T-cell (primary cell): ENCODE measurements around the gene ANO8. TPM values are rescaled to one million over a fixed set of nuclear protein-coding genes. Genes with fewer than 3 reads are reported as not detected.

Source experiments
- ATAC-seq, 4 experiments: fragments of 200-7000 bp in 3 of 4; fragments of 150-1000 bp in 1 of 4; cut with Tn5 transposase; replicated peaks in 1 of 4; 1 replicate in 3 of 4; 2 replicates in 1 of 4; pipeline ENCODE4 v1.10.0; 2021; ENCODE audit warnings: moderate library complexity in 3 of 4, mild to moderate bottlenecking in 2 of 4, moderate number of reproducible peaks in 1 of 4
- CTCF ChIA-PET, 2 donors: fragments of 300-600 bp; sonication (Branson Sonifier 250); formaldehyde crosslinking; loops; one replicate each; lab custom pipeline; 2022; ENCODE audit warnings: antibody characterized with exemption in 2 of 2; lab: Charles Lee
- POLR2A ChIA-PET, 2 donors: fragments of 300-600 bp; sonication (Branson Sonifier 250); formaldehyde crosslinking; loops; one replicate each; lab custom pipeline; 2022; ENCODE audit warnings: antibody characterized with exemption in 2 of 2; lab: Charles Lee
- DNase-seq, 35 experiments: peaks; one replicate each; pipeline versions ENCODE4 v3.0.0 to v3.0.0-alpha.2; 2013 to 2023
- H3K27ac ChIP-seq: one replicate; pipeline ENCODE4 v1.5.1; 2013; ENCODE audit warnings: low read length
- H3K27me3 ChIP-seq, 2 experiments: replicated peaks in 1 of 2; 1 replicate in 1 of 2; 2 replicates in 1 of 2; pipeline versions ENCODE4 v1.6.1 to v1.7.0; 2013; ENCODE audit warnings: low read length in 1 of 2, mixed read lengths in 1 of 2; ENCODE audit not compliant: control insufficient read depth in 2 of 2, insufficient read depth in 2 of 2; ENCODE audit errors: extremely low read depth in 1 of 2
- H3K36me3 ChIP-seq, 2 donors: 1 replicate in 1 of 2; 2 replicates in 1 of 2; pipeline versions ENCODE4 v1.6.1 to v1.7.0; 2013; ENCODE audit warnings: low read length in 1 of 2; ENCODE audit not compliant: control insufficient read depth in 2 of 2, insufficient read depth in 1 of 2; ENCODE audit errors: extremely low read depth in 1 of 2
- H3K4me1 ChIP-seq, 2 experiments: 1 replicate in 1 of 2; 2 replicates in 1 of 2; pipeline versions ENCODE4 v1.6.1 to v1.7.0; 2013; ENCODE audit warnings: low read length in 2 of 2, mixed read lengths in 1 of 2; ENCODE audit not compliant: insufficient read depth in 2 of 2, control insufficient read depth in 1 of 2; ENCODE audit errors: extremely low read depth in 1 of 2
- H3K4me3 ChIP-seq, 2 donors: 1 replicate in 1 of 2; 2 replicates in 1 of 2; pipeline versions ENCODE4 v1.5.1 to v1.7.0; 2013; ENCODE audit warnings: mild to moderate bottlenecking in 2 of 2, low read length in 1 of 2, moderate library complexity in 1 of 2; ENCODE audit not compliant: control insufficient read depth in 1 of 2; ENCODE audit errors: extremely low read depth in 1 of 2
- H3K9me3 ChIP-seq: 2 replicates; pipeline ENCODE4 v1.7.0; 2013
- H3K27ac Mint-ChIP-seq, 2 donors: one replicate each; pipeline ENCODE4 v1.8.0; 2020 to 2021; ENCODE audit warnings: mild to moderate bottlenecking in 2 of 2, mixed read lengths in 2 of 2
- H3K27me3 Mint-ChIP-seq, 2 donors: one replicate each; pipeline ENCODE4 v1.8.0; 2021 to 2022; ENCODE audit warnings: mixed read lengths in 2 of 2
- H3K36me3 Mint-ChIP-seq: one replicate; pipeline ENCODE4 v1.8.0; 2021; ENCODE audit warnings: mixed read lengths
- H3K4me1 Mint-ChIP-seq, 3 donors: one replicate each; pipeline ENCODE4 v1.8.0; 2020 to 2022; ENCODE audit warnings: mixed read lengths in 3 of 3, mild to moderate bottlenecking in 1 of 3
- H3K4me3 Mint-ChIP-seq, 3 donors: one replicate each; pipeline ENCODE4 v1.8.0; 2020 to 2022; ENCODE audit warnings: mild to moderate bottlenecking in 3 of 3, mixed read lengths in 3 of 3, moderate library complexity in 3 of 3
- H3K9me3 Mint-ChIP-seq, 3 donors: one replicate each; pipeline ENCODE4 v1.8.0; 2020 to 2022; ENCODE audit warnings: mixed read lengths in 3 of 3
- WGBS: methylation state at CpG from one replicate; pipeline ENCODE4 v1.1.5; 2013; ENCODE audit warnings: missing lambda C conversion rate; ENCODE audit not compliant: insufficient coverage; 5-methylcytosine and 5-hydroxymethylcytosine counted together
- total RNA-seq, 35 experiments: library from RNA in 6 of 35; stranded (reverse) in 6 of 35; fragments of 120-200 nt in 1 of 35; gene quantifications; one replicate each; pipeline versions ENCODE4 v1.2.1 to v1.2.4 and lab custom pipeline; 2013 to 2026

Gene ANO8
- total RNA-seq, 5 donors from 2014 or later (not counting 1 experiment from before 2014, with no cell fraction given), result 18.3 to 27.4 (median 24.9) TPM

GRCh38 chr19:17358395-17358794 is 23.7 kb upstream of the ANO8 start:
- no peak overlapping the region for H3K4me3 Mint-ChIP-seq
- ChIA-PET POLR2A (interaction anchor here (0.6 to 0.9 kb wide), 2 partner anchors 13 to 106 kb away, joined by 3 to 9 read pairs; no protein-coding TSS in a partner anchor), CTCF (no interaction called here)
- Histone ChIP-seq H3K36me3 (no peaks in the 10 kb centered on the region), H3K27ac (no peak overlapping the region), H3K27me3 (peaks cover 0 to 4% of the 10 kb centered on the region in 2 experiments), H3K9me3 (no peaks in the 10 kb centered on the region), H3K4me3 (no peak overlapping the region), H3K4me1 (no peaks in the 10 kb centered on the region)
- no peaks in the 10 kb centered on the region for H3K36me3 Mint-ChIP-seq
- no peaks in the 10 kb centered on the region for H3K4me1 Mint-ChIP-seq
- H3K27me3 Mint-ChIP-seq, result peaks cover under 1 to 4% of the 10 kb centered on the region in 2 donors
- no peak for DNase-seq
- WGBS, result 76% methylated on average over 7 of the region's 7 CpGs
- H3K27ac Mint-ChIP-seq, result no peak overlapping the region
- H3K9me3 Mint-ChIP-seq, result no peaks in the 10 kb centered on the region
- no peak for ATAC-seq

- Mint-ChIP-seq H3K27ac (no peak overlapping the region), H3K27me3 (peaks cover 5 to 6% of the 10 kb centered on the region in 2 donors), H3K4me3 (no peak overlapping the region), H3K9me3 (no peaks in the 10 kb centered on the region), H3K36me3 (no peaks in the 10 kb centered on the region), H3K4me1 (no peaks in the 10 kb centered on the region)
- Histone ChIP-seq H3K27me3 (peaks cover 0 to 11% of the 10 kb centered on the region in 2 experiments), H3K36me3 (no peaks in the 10 kb centered on the region), H3K9me3 (no peaks in the 10 kb centered on the region), H3K27ac (no peak overlapping the region), H3K4me3 (no peak overlapping the region), H3K4me1 (no peaks in the 10 kb centered on the region)
- POLR2A ChIA-PET, result no interaction called here
- 85% methylated on average over 6 of the region's 11 CpGs for WGBS
- no peak for ATAC-seq
- CTCF ChIA-PET, result interaction anchor here in 1 of 2 donors (0.6 kb wide), 1 partner anchor 598 kb away, joined by 3 read pairs; no protein-coding TSS in a partner anchor
- DNase-seq, result no peak
These were observed 23.1 kb upstream of the ANO8 start for GRCh38 chr19:17357724-17358123.

GRCh38 chr19:17357078-17357666 is 22.5 kb upstream of the ANO8 start:
- CTCF ChIA-PET, result interaction anchor here in 1 of 2 donors (0.6 kb wide), 1 partner anchor 599 kb away, joined by 3 read pairs; no protein-coding TSS in a partner anchor
- ATAC-seq (no peak), DNase-seq (no peak)
- 70% methylated on average over 2 of the region's 7 CpGs for WGBS
- H3K27ac Mint-ChIP-seq, result no peak overlapping the region
- POLR2A ChIA-PET, result no interaction called here
- Histone ChIP-seq H3K9me3 (no peaks in the 10 kb centered on the region), H3K27ac (no peak overlapping the region), H3K4me1 (no peaks in the 10 kb centered on the region), H3K4me3 (no peak overlapping the region), H3K27me3 (peaks cover 0 to 16% of the 10 kb centered on the region in 2 experiments), H3K36me3 (no peaks in the 10 kb centered on the region)
- peaks cover 6% of the 10 kb centered on the region in 2 donors for H3K27me3 Mint-ChIP-seq
- H3K36me3 Mint-ChIP-seq, result no peaks in the 10 kb centered on the region
- H3K4me1 Mint-ChIP-seq, result no peaks in the 10 kb centered on the region
- no peak overlapping the region for H3K4me3 Mint-ChIP-seq
- H3K9me3 Mint-ChIP-seq, result no peaks in the 10 kb centered on the region

- Mint-ChIP-seq H3K27ac (no peak overlapping the region), H3K4me3 (no peak overlapping the region), H3K4me1 (peaks cover 4 to 6% (median 5%) of the 10 kb centered on the region in 3 donors), H3K36me3 (no peaks in the 10 kb centered on the region), H3K9me3 (no peaks in the 10 kb centered on the region), H3K27me3 (peaks cover 19 to 21% of the 10 kb centered on the region in 2 donors)
- Histone ChIP-seq H3K36me3 (no peaks in the 10 kb centered on the region), H3K27ac (no peak overlapping the region), H3K4me1 (peaks cover 0 to 6% of the 10 kb centered on the region in 2 experiments), H3K4me3 (no peak overlapping the region), H3K9me3 (no peaks in the 10 kb centered on the region), H3K27me3 (peaks cover 2 to 46% of the 10 kb centered on the region in 2 experiments)
- DNase-seq (no peak), ATAC-seq (no peak)
- POLR2A ChIA-PET, result no interaction called here
- CTCF ChIA-PET, result no interaction called here
- 81% methylated on average over 8 of the region's 8 CpGs for WGBS
These were observed 18.7 kb upstream of the ANO8 start for GRCh38 chr19:17353386-17353785.

GRCh38 chr19:17352608-17353280 is 18.1 kb upstream of the ANO8 start:
- POLR2A ChIA-PET, result no interaction called here

GRCh38 chr19:17351815-17352435 is 17.3 kb upstream of the ANO8 start:
- H3K27ac ChIP-seq, result no peak overlapping the region
- ATAC-seq, result no peak

More at GRCh38 chr19:17352608-17353280, 18.1 kb upstream of the ANO8 start:
- peaks cover 4 to 6% (median 5%) of the 10 kb centered on the region in 3 donors for H3K4me1 Mint-ChIP-seq
- Histone ChIP-seq H3K27me3 (peaks cover 2 to 52% of the 10 kb centered on the region in 2 experiments), H3K4me3 (no peak overlapping the region), H3K9me3 (no peaks in the 10 kb centered on the region), H3K4me1 (peaks cover 0 to 6% of the 10 kb centered on the region in 2 experiments), H3K36me3 (no peaks in the 10 kb centered on the region), H3K27ac (no peak overlapping the region)
- H3K36me3 Mint-ChIP-seq, result no peaks in the 10 kb centered on the region
- H3K27ac Mint-ChIP-seq, result no peak overlapping the region
- H3K27me3 Mint-ChIP-seq, result peaks cover 22 to 24% of the 10 kb centered on the region in 2 donors
- no peak for DNase-seq
- H3K4me3 Mint-ChIP-seq, result no peak overlapping the region
- no peaks in the 10 kb centered on the region for H3K9me3 Mint-ChIP-seq
- WGBS, result 61% methylated on average over 8 of the region's 14 CpGs
- ATAC-seq, result no peak
- CTCF ChIA-PET, result no interaction called here

More at GRCh38 chr19:17351815-17352435, 17.3 kb upstream of the ANO8 start:
- Mint-ChIP-seq H3K36me3 (no peaks in the 10 kb centered on the region), H3K27me3 (peaks cover 26 to 27% of the 10 kb centered on the region in 2 donors), H3K9me3 (no peaks in the 10 kb centered on the region), H3K27ac (no peak overlapping the region), H3K4me3 (no peak overlapping the region), H3K4me1 (peaks cover 4 to 6% (median 5%) of the 10 kb centered on the region in 3 donors)
- H3K27me3 ChIP-seq, result peaks cover 2 to 58% of the 10 kb centered on the region in 2 experiments
- H3K4me3 ChIP-seq, result no peak overlapping the region
- no peak for DNase-seq
- ChIA-PET CTCF (no interaction called here), POLR2A (no interaction called here)
- H3K36me3 ChIP-seq, result no peaks in the 10 kb centered on the region
- WGBS, result 92% methylated on average over 37 of the region's 45 CpGs
- H3K4me1 ChIP-seq, result peaks cover 0 to 6% of the 10 kb centered on the region in 2 experiments
- H3K9me3 ChIP-seq, result no peaks in the 10 kb centered on the region
